Pons (tissue), 1 donor: ENCODE measurements around the gene D2HGDH.
"Not testable (repeated sequence)": the region's sequence is repeated elsewhere in the genome, so short reads cannot be mapped to it uniquely, and the experiment has no call there.

Experiments
- DNase-seq: peaks from one replicate; pipeline ENCODE4 v3.0.0-alpha.2; 2016; ENCODE audit warnings: low spot score

The D2HGDH gene

DNA sequence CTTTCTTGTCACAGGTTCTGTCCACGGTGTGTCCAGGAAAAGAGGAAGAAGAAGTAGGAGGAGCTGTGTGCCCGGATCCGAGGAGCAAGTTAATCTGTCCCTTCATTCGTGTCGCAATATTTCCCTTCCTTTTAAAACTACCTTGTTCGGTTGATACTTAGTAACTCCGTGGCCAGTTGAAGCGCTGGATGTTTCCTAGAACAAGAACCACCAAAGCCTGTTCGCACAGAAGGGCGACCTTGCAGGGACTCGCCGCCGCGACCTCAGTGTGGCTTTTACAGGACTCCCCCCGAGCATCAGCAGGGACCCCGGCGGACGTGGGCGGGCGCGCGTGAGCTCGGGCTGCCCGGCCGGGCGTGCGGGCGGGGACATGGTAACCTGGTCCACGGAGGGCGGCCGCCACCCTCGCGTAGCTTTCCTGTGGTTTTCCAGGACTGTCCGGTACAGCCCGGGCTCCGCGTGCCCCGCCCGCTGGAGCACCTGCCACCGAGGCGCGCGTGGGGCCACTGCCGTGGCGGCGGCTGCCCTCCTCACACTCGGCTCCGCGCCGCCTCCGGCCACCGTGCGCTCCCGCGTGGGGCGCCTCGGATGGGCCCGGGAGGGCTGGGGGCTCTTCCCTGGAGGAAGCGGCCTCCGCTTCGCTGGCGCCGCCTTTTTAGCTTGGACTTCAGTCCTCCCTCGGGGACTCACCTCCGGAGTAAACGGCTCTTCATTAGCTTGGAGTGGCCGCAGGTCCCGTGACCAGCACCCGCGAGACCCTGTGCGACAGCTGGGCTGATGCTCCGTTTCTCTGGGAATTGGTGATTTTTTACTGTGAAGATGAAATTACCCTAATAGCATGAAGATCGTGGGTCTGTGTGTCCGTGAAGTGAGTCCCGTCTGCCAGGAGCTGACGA is 9.2 kb upstream of the D2HGDH start:
- no peak for DNase-seq

DNA sequence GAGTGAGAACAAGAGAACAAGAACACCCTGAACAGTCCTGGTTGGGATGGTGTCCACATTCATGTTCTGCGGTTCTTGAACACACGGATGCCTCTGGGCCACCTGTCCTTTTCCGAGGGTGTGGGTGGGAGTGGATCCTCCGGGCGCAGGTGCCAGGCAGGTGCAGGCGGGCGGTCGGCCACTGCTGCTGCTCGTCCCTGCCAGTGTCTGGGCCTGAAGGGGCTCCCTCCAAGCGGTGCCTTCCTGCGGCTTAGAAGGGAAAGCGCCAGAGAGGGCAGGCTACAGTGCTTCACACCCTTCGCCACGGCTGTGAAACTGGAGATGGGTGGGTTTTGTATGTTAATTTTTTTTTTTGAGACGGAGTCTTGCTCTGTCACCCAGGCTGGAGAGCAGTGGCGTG is 8.0 kb upstream of the D2HGDH start:
- no peak for DNase-seq

DNA sequence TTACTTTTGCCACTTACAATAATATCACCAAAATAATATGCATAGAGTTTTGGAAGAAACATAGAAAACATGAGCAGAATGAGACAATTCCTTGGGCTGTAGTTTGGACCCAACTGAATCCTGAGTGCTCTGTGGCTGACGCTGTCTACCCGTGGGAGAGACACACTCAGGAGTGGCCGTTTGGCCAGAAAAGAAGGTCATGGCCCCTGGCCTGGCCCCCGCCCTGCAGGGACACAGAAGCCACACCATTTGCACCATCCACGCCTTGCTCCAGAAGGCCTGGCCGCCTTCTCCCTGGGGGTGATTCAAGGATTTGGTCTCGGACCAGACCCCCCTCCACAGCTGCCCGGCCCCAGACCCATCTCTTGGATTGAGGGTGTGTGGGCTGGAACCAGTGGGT is 6.4 kb upstream of the D2HGDH start:
- no peak for DNase-seq

DNA sequence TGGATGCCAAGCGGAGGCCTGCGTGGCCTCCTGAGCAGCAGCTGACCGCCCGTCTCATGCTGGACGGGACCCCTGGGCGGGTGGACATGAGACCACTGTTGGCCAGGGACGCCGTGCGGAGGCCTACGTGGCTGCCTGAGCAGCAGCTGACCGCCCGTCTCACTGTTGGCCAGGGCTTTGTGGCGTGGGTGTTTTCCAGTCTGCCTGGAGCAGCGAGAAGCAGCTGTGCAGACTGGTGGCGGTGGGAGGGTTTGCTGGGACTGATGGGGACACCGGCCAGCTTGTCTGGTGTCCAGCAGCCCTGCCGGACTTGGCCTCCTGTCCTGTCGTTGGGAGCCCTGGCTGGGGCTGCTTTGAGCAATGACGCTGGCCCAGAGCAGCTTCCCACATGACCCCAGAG is 5.8 kb upstream of the D2HGDH start:
- DNase-seq, result peak; percentile 59

DNA sequence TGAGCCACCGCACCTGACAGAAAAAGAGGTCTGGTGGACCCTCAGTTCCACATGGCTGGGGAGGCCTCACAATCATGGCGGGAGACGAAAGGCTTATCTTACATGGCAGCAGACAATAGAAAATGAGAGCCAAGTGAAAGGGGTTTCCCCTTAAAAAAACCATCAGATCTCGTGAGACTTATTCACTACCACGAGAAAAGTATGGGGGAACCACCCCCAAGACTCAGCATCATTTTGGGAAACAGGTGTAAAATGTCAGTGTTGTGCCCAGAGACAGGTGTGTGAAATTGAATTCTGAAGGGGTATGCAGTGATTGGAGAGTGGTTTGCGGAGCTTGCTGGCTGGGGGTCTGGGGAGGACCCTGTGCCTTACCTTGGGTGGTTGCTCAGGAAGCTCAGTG is 4.6 kb upstream of the D2HGDH start:
- DNase-seq, result no peak

DNA sequence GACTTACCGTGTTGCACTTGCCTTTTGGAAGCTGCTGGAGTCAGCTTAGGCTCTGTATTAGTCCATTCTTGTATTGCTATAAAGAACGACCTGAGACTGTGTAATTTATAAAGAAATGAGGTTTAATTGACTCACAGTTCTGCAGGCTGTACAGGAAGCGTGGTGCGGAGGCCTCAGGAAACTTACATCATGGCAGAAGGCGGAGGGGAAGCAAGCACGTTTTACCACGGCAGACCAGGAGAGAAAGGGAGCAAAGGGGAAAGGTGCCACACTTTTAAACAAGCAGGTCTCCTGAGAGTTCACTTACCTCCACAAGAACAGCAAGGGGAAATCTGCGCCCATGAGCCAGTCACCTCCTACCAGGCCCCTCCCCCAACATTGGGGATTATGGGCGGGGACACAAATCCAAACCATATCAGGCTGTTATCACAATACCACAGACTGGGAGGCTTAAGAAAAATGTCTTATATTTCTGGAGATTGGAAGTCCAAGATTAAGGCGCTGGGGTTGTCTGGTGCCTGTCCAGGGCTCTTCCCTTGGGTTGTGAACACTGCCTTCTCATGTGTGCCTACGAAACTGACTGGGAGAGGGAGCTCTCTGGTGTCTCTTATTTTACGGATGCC is 3.6 kb upstream of the D2HGDH start:
- no peak for DNase-seq

DNA sequence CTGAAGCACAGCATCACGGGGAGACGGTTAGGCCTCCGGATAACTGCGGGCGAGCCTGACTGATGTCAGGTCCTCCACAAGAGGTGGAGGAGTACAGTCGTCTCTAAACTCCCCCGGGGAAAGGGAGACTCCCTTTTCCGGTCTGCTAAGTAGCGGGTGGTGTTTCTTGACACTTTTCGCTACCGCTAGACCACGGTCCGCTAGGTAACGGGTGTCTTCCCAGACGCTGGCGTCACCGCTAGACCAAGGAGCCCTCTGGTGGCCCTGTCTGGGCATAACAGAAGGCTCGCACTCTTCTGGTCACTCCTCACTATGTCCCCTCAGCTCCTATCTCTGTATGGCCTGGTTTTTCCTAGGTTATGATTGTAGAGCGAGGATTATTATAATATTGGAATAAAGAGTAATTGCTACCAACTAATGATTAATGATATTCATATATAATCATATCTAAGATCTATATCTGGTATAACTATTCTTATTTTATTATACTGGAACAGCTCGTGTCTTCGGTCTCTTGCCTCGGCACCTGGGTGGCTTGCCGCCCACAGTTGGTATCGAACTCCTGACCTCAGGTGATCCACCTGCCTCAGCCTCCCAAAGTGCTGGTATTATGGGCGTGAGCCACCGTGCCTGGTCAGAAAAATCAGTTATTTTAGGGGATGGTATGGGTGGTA is 1.8 kb upstream of the D2HGDH start:
- peak; percentile 38 for DNase-seq

DNA sequence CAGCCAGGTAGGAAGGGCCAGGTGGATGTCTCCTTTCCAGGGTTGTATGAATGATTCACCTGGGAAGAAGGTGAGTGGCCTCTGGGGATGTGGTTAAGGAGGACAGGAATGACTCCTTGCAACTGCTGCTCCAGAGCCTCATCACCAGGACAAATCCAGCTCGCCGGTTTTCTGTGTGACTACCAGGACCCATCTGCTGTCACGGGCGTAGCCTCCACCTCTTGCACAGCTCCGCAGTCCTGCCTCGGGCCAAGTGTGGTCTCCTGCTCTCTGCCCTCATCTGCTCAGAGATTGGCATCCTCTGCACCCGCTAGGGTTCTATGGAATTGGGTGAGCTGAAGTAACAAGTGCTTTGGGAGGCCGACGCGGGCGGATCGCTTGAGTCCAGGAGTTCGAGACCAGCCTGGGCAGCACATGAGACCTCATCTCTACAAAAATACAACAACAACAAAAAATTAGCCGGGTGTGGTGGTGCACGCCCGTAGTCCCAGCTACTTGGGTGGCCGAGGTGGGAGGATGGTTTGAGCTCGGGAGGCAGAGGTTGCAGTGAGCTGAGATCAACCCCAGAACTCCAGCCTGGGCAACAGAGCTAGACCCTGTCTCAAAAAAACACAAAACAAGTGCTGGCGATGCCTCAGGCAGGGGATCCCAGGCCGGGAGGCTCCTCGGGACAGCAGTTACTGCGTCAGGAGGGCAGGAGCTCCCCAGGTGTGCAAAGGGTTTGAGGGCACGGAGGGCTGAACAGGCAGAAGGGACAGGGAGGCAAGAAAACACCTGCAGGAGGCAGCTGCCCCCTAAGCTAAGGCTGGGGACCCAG is 831 bp upstream of the D2HGDH start:
- peak; percentile 4 for DNase-seq

DNA sequence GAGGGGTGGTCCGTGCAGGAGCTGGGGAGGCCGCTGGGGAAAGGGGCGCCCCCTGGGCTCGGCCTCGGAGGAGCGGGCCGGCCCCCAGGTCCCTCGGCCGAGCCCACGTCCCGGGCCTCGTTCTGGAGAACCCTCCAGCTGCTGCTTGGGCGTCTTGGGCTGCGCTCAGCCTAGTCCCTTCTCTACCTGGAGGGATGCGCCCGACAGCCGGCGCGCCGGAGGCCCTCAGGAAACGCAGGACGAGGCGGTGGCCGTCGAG is 293 bp upstream of the D2HGDH start:
- no peak for DNase-seq

DNA sequence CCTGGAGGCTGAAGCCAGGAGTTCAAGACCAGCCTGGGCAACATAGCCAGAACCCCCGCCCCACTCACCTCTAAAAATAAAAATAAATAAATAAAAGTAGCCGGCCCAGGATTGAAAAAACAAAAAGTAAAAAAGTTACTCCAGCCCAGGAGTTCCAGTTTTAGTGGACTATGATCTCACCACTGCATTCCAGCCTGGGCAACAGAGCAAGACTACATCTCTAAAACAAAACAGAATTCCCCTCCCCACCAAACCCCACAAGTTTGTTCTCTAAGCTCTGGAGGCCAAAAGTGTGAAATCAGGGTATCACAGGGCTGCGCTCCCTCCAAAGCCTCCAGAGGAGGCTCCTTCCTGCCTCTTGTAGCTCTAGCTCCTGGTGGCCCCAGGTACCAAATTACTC is 1.7 kb downstream of the D2HGDH start:
- DNase-seq, result no peak

DNA sequence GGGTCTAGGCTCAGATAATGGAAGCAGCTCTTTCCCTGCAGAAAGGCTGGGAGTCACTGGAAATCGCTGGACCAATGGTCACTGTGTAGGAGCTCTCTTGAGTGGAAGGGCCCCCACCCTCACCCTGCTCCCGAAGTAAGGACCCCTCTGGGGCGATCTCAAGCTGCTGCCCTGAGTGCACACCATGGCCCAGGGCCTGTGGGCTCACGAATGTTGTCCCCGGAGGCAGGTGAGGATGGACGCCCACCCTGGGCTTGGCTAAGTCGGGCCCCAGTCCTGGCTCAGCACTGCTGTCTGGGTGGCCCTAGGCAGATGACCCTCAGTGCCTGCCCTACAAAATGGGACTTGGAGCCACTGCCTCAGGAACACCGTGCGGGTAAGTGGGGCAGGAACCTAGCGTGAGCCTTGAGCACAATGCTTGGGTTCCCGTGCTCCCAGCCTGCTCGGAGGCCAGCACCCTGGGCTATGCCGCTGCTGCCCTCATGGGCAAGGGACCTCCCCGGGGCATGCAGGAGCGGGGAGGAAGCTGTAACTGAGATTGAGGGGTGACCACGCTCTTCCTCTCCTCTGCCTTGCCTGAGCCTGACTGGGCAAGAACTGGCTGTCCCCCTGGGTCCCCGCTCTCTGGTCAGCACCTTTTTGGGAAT is 3.7 kb downstream of the D2HGDH start:
- no peak for DNase-seq

DNA sequence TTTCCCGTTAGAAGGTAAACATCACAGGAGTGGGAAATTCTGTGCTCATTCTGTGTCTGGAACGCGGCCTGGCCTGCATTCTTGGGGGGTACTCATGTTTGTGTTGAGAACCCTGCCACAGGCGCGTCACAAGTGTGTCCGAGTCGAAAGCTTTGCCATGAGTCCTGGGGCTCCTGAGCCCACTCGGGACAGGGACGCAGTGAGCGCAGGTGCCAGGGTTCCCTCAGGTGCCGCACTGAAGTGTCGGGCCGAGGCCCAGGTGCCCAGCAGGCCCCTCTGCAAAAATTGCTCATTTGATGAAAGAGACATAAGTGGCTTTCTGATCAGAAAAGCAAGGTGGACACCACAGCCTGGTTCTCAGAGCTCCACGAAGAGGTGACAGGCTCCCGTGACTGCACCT is 4.7 kb downstream of the D2HGDH start:
- no peak for DNase-seq

DNA sequence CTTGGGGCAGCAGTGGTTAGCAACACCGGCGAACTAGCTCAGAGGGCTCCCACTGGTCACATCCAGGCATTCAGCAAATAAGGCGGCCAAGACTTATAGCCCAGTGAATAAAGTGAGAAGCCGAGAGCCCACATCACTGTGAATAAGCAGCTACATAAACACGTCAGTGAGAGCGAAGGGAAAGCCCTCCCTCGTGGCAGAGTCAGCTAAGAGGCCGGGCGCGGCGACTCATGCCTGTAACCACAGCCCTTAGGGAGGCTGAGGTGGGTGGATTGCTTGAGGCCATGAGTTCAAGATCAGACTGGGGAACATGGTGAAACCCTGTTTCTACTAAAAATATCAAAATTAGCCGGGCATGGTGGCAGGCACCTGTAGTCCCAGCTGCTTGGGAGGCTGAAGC is 5.2 kb downstream of the D2HGDH start:
- DNase-seq, result no peak

DNA sequence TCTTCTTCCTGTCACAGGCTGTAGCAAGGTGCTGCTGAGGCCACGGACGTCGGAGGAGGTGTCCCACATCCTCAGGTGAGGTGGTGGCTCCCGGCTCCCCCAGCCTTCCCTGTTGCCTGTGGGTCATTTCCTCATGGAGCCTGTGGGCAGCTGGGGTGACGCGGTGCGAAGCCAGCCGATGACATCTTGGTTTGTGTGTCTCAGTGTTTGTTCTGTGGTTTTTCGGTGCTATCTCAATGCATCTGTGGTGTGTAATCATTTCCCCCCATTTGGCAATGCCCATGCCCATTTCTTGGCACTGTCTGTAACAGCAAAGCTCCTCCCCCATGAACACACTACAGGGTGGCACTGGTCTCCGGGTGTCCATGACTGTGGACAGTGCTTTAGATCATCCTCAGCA is 6.6 kb downstream of the D2HGDH start:
- DNase-seq, result no peak

DNA sequence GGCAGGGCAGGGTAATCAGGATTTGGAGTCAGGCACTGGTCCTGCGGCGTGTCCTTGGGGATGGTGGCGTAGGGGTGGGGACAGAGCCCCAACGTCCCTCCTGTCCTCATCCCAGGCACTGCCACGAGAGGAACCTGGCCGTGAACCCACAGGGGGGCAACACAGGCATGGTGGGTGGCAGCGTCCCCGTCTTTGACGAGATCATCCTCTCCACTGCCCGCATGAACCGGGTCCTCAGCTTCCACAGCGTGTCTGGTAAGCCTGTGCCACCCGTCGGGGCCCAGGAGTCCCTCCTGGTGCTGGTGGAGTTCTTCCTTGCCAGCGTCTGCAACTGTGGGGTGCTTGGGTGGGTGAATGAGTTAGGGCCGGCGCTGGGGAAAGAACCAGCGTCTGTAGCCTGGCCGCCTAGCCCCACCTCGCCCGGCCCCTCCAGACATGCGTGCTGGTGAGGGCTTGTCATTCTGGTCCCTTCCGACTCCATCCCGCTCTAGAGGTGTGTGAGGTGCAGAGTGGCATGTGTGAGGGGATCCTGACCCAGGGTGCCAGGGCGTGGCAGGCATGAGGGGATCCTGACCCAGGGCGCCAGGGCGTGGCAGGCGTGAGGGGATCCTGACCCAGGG is 8.0 kb downstream of the D2HGDH start:
- no peak for DNase-seq

DNA sequence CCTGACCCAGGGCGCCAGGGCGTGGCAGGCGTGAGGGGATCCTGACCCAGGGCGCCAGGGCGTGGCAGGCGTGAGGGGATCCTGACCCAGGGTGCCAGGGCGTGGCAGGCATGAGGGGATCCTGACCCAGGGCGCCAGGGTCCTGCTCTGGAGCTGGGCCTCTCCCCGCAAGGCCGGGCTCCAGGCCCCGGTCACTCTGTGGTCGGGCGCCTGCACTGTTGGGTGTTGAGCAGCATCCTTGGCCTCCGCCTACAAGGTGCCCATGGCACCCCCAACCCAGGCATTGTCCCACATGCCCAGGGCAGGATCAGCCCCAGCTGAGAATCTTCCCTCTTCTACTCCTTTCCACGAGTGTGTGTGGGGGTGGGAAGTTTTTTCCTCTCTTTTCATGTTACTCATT is 8.6 kb downstream of the D2HGDH start:
- not testable (repeated sequence) for DNase-seq

DNA sequence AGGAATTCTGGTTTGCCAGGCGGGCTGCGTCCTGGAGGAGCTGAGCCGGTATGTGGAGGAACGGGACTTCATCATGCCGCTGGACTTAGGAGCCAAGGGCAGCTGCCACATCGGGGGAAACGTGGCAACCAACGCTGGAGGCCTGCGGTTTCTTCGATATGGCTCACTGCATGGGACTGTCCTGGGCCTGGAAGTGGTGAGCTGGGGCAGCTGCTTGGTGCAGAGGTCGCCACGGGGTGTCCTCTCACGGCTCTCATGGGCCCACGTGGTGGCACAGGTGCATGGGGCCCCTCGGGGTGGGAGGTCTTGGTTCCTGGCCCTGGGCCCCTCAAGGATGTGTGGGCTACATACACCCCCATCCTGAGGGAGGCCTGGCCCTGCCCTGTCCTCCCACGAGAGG is 9.2 kb downstream of the D2HGDH start:
- DNase-seq, result no peak

DNA sequence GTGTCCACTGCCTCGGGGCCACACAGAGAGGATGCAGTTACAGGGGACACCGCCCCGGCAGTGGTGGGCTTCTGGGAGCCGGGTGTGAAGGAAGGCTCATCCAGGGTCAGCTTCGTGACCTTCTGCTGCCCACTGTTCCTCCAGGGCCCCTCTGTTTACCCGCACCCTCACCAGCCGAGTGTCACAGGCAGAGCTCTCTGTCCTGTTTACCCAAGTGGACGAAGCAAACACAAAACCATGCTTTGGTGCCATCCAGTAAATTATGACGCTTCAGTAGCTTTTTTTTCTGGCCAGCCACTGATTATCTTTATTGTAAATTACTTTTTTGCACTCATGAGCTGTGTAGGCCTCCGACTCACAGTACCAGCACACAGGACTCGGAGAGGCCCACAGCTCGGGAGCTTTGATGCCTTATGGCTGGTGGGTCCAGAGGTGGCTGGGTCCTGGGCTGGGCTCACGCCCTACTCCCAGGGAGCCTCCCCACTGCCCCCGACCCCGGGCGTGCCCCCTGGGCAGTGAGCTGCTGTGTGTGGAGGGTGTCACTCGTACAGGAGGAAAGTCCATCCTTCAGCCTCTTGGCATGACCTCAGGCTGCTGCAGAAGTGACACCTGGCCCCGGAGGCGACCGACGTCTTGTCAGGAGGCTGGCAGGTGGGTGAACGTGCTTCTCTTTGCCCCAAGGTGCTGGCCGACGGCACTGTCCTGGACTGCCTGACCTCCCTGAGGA is 9.8 kb downstream of the D2HGDH start:
- no peak for DNase-seq

DNA sequence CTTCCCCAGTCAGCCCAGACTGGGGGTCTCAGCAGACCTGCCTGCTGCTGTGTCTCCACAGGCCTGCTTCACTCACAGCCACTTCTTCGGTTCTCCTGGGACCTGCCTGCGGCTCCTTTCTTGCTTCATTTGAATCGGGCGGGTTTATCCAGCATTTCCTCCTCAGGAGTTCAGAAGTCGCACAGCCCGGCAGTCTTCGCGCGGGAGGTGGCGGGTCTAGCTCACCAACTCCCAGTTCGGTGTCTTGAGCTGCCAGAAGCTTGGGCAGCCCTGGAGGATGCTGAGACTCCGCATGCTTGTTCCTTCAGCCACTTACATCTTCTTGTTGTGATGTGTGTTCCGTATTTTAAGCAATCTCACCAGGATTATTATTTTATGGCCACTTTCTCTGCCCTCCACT is 10.8 kb downstream of the D2HGDH start:
- DNase-seq, result no peak

DNA sequence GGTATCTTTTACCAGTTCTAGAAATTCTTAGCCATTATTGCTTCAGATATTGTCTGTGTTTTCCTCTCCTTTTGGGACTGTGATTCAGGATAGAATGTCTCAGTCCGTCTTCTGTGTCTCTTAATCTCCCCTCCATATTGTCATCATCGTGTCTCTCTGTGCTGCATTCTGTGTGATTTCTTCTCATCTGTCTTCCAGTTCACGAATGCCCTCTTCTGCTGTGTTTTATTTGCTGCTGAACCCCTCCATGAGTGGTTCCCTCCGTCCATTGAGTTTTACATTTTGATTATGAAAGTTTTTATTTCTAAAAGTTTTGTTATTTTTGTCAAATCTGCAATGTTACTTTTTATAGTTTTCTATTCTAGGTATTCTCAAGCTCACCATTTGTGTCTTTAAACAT is 11.7 kb downstream of the D2HGDH start:
- DNase-seq, result no peak
